ENCODE measurements around the gene RNF2.

The RNF2 gene

DNA sequence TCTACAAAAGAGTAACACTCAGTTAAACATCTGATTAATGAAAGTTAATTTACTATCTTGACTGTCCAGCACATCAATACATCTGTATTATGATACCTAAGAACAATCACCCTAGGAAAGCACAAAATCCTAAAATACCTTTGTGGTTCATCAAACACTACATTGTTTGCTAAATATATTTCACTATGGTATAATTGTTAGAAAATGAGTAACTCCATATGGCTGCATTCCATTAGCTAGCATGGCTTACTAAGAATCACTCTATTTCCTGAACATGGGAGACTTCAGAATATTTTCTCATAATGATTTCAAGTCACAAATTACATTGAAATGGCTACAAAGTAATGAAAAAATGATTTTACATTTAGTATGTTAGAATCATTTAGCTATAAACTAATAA is 98.9 kb downstream of the RNF2 start:
- TF ChIP-seq, protein P1, sequence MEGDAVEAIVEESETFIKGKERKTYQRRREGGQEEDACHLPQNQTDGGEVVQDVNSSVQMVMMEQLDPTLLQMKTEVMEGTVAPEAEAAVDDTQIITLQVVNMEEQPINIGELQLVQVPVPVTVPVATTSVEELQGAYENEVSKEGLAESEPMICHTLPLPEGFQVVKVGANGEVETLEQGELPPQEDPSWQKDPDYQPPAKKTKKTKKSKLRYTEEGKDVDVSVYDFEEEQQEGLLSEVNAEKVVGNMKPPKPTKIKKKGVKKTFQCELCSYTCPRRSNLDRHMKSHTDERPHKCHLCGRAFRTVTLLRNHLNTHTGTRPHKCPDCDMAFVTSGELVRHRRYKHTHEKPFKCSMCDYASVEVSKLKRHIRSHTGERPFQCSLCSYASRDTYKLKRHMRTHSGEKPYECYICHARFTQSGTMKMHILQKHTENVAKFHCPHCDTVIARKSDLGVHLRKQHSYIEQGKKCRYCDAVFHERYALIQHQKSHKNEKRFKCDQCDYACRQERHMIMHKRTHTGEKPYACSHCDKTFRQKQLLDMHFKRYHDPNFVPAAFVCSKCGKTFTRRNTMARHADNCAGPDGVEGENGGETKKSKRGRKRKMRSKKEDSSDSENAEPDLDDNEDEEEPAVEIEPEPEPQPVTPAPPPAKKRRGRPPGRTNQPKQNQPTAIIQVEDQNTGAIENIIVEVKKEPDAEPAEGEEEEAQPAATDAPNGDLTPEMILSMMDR (IDR thresholded peaks at IDR 0.05): no peak
- Histone ChIP-seq H3K27ac (no peak overlapping the region), H3K9me3 (no peaks in the 10 kb centered on the region), H3K4me1 (no peaks in the 10 kb centered on the region), H3K4me3 (no peak overlapping the region), H3K27me3 (no peaks in the 10 kb centered on the region), H3K36me3 (peaks cover 43 to 59% (median 48%) of the 10 kb centered on the region in 3 donors)
- DNase-seq: no peak
- intact Hi-C loops (cut with DNase I; ENCODE audit: low total_unique reads): no loop called here

DNA sequence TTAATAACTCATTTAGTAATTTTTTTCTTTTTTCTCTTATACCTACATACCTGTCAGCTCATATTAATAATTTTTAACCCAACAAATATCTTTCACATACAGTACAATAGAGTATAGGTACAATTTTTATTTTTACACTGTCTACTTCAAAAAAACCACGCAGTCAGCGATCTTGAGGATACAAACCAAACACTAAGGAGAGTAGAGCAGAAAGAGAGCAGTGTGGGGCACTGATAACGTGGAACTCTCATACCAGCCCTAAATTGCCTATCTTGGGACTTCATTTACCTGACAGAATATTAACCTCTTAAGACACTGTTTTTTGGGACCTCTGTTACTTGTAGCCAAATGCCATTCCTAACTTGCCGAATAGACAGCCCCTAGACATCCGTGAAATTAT is 105.9 kb downstream of the RNF2 start:
- no peaks in the 10 kb centered on the region for H3K27me3 ChIP-seq
- no peak for DNase-seq
- TF ChIP-seq, protein P1 (IDR thresholded peaks at IDR 0.05): no peak
- H3K36me3 ChIP-seq: peaks cover 16 to 33% (median 30%) of the 10 kb centered on the region in 3 donors
- intact Hi-C loops (cut with DNase I; ENCODE audit: low total_unique reads): loop anchor here (10.0 kb wide), 2 partner anchors 106 to 396 kb away; partner anchors contain the start of genes EDEM3 and RNF2
- no peak overlapping the region for H3K27ac ChIP-seq
- H3K4me3 ChIP-seq: no peak overlapping the region
- H3K4me1 ChIP-seq: peaks cover 0 to 36% (median 5%) of the 10 kb centered on the region in 4 donors
- no peaks in the 10 kb centered on the region for H3K9me3 ChIP-seq

Measured in tibial artery (tissue), 4 donors.